ENCODE results near the gene SCG3.

SCG3 gene

GRCh38 chr15:51759557-51760070 lies 78.3 kb downstream of the SCG3 start:
- Mint-ChIP-seq H3K4me3 (no peak overlapping the region), H3K36me3 (ENCODE audit: low read depth) (no peaks in the 10 kb centered on the region), H3K4me1 (peaks cover 25% of the 10 kb centered on the region), H3K27me3 (ENCODE audit: low read depth) (peaks cover 24% of the 10 kb centered on the region), H3K9me3 (no peaks in the 10 kb centered on the region), H3K27ac (peak overlapping the region in 2 of 3 experiments; percentile 28 to 29)
- no peak for TF ChIP-seq CTCF (IDR thresholded peaks at IDR 0.05; ENCODE audit: unreplicated experiment in 3 of 3)

- Mint-ChIP-seq H3K4me3 (no peak overlapping the region), H3K36me3 (ENCODE audit: low read depth) (no peaks in the 10 kb centered on the region), H3K9me3 (no peaks in the 10 kb centered on the region), H3K27ac (no peak overlapping the region), H3K27me3 (ENCODE audit: low read depth) (peaks cover 12% of the 10 kb centered on the region), H3K4me1 (peaks cover 25% of the 10 kb centered on the region)
- TF ChIP-seq CTCF (IDR thresholded peaks at IDR 0.05; ENCODE audit: unreplicated experiment in 3 of 3) = no peak
Observed at GRCh38 chr15:51760805-51761204, 79.5 kb downstream of the SCG3 start.

GRCh38 chr15:51765751-51766150 lies 84.4 kb downstream of the SCG3 start:
- H3K27me3 Mint-ChIP-seq (ENCODE audit: low read depth) = no peaks in the 10 kb centered on the region
- no peaks in the 10 kb centered on the region for H3K36me3 Mint-ChIP-seq (ENCODE audit: low read depth)
- H3K9me3 Mint-ChIP-seq = no peaks in the 10 kb centered on the region
- no peak for TF ChIP-seq CTCF (IDR thresholded peaks at IDR 0.05; ENCODE audit: unreplicated experiment in 3 of 3)
- H3K4me1 Mint-ChIP-seq = no peaks in the 10 kb centered on the region
- H3K4me3 Mint-ChIP-seq = no peak overlapping the region
- H3K27ac Mint-ChIP-seq = no peak overlapping the region

GRCh38 chr15:51766341-51766740 lies 85.0 kb downstream of the SCG3 start:
- no peaks in the 10 kb centered on the region for H3K27me3 Mint-ChIP-seq (ENCODE audit: low read depth)
- no peaks in the 10 kb centered on the region for H3K36me3 Mint-ChIP-seq (ENCODE audit: low read depth)
- H3K27ac Mint-ChIP-seq = no peak overlapping the region
- no peak overlapping the region for H3K4me3 Mint-ChIP-seq
- H3K9me3 Mint-ChIP-seq = no peaks in the 10 kb centered on the region
- no peaks in the 10 kb centered on the region for H3K4me1 Mint-ChIP-seq
- TF ChIP-seq CTCF (IDR thresholded peaks at IDR 0.05; ENCODE audit: unreplicated experiment in 3 of 3) = no peak

GRCh38 chr15:51768018-51768417 lies 86.7 kb downstream of the SCG3 start:
- no peak overlapping the region for H3K27ac Mint-ChIP-seq
- H3K4me3 Mint-ChIP-seq = no peak overlapping the region
- no peaks in the 10 kb centered on the region for H3K36me3 Mint-ChIP-seq (ENCODE audit: low read depth)
- TF ChIP-seq CTCF (IDR thresholded peaks at IDR 0.05; ENCODE audit: unreplicated experiment in 3 of 3) = no peak
- no peaks in the 10 kb centered on the region for H3K9me3 Mint-ChIP-seq
- no peaks in the 10 kb centered on the region for H3K4me1 Mint-ChIP-seq
- H3K27me3 Mint-ChIP-seq (ENCODE audit: low read depth) = no peaks in the 10 kb centered on the region
